Lower leg skin (tissue), 3 donors: ENCODE data around the gene TCOF1.

Experiments
- POLR2A ChIP-seq, 2 donors: fragments of 450-650 bp; IDR thresholded peaks; one replicate each; pipeline ENCODE4 v1.6.1; 2016 to 2017; ENCODE audit warnings: antibody characterized with exemption in 2 of 2, mild to moderate bottlenecking in 1 of 2, moderate library complexity in 1 of 2
- TF ChIP-seq, protein P1 (sequence below), 3 donors: fragments of 450-650 bp; IDR thresholded peaks; one replicate each; pipeline ENCODE4 v1.5.1; 2016; ENCODE audit warnings: antibody characterized with exemption in 3 of 3, mild to moderate bottlenecking in 3 of 3, moderate library complexity in 2 of 3

DNA sequence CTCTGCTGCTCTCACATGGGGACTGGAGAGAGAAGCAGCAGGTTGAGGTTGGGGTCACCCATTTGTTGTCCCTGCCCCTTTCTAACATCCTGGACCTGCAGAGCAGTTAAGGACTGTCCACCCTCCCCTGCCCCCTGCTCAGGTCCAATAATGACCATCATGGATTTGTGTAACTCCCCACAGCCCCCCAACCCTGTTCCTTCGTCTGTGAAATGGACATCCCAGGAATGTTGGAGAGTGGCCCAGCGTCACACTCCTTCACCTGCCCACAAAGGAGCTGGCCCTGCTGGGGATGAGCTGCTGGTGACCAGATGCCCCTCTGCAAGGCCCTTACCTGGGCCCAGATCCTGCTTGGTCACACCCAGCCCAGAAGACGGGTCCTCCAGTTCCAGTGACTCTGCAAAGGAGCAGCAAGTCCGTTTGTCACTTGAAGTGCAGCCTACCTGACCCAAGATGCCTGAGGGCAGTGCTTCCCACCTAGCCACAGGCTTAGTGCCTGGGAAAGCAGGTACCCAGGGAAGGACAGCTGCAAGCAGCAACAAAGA lies 44.8 kb downstream of the TCOF1 start:
- TF ChIP-seq, protein P1, sequence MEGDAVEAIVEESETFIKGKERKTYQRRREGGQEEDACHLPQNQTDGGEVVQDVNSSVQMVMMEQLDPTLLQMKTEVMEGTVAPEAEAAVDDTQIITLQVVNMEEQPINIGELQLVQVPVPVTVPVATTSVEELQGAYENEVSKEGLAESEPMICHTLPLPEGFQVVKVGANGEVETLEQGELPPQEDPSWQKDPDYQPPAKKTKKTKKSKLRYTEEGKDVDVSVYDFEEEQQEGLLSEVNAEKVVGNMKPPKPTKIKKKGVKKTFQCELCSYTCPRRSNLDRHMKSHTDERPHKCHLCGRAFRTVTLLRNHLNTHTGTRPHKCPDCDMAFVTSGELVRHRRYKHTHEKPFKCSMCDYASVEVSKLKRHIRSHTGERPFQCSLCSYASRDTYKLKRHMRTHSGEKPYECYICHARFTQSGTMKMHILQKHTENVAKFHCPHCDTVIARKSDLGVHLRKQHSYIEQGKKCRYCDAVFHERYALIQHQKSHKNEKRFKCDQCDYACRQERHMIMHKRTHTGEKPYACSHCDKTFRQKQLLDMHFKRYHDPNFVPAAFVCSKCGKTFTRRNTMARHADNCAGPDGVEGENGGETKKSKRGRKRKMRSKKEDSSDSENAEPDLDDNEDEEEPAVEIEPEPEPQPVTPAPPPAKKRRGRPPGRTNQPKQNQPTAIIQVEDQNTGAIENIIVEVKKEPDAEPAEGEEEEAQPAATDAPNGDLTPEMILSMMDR (IDR thresholded peaks at IDR 0.05), result no peak
- no peak for TF ChIP-seq POLR2A (IDR thresholded peaks at IDR 0.05)
